Chondrocyte (in vitro differentiated cells): Measurements from ENCODE around the gene DIS3L2. TPM values are rescaled to one million over a fixed set of nuclear protein-coding genes. Genes with fewer than 3 reads are reported as not detected.

Experiments
- DNase-seq: peaks from one replicate; pipeline ENCODE4 v3.0.0; 2021; ENCODE audit warnings: mixed read lengths, low spot score
- H3K27ac Mint-ChIP-seq: one replicate; pipeline ENCODE4 v1.8.0; 2021; ENCODE audit warnings: mild to moderate bottlenecking, moderate library complexity, mixed read lengths; ENCODE audit not compliant: unreplicated experiment
- H3K27me3 Mint-ChIP-seq: 2 replicates; pipeline ENCODE4 v1.8.0; 2021; ENCODE audit warnings: low read depth, mixed read lengths
- H3K36me3 Mint-ChIP-seq: 2 replicates; pipeline ENCODE4 v1.8.0; 2021; ENCODE audit warnings: low read depth, mixed read lengths
- H3K4me1 Mint-ChIP-seq: 2 replicates; pipeline ENCODE4 v1.8.0; 2021; ENCODE audit warnings: low read depth, mild to moderate bottlenecking, mixed read lengths
- H3K4me3 Mint-ChIP-seq: one replicate; pipeline ENCODE4 v1.8.0; 2021; ENCODE audit warnings: mild to moderate bottlenecking, moderate library complexity, mixed read lengths; ENCODE audit not compliant: unreplicated experiment
- H3K9me3 Mint-ChIP-seq: 2 replicates; pipeline ENCODE4 v1.8.0; 2021; ENCODE audit warnings: low read depth, mixed read lengths
- CTCF ChIP-seq: fragments of 200-600 bp; sonication (generic); IDR thresholded peaks from 2 replicates; pipeline ENCODE4 v1.5.0; 2021; ENCODE audit warnings: antibody characterized with exemption, mild to moderate bottlenecking, moderate library complexity
- total RNA-seq: library from RNA; stranded (reverse); gene quantifications from 3 replicates; pipeline ENCODE4 v1.2.1, GENCODE V29; 2021

DIS3L2 gene
- total RNA-seq, 1 donor from 2014 or later, result 17.5 TPM

GRCh38 chr2:232315049-232315922 is 353.8 kb downstream of the DIS3L2 start:
- Mint-ChIP-seq H3K27me3 (no peaks in the 10 kb centered on the region), H3K27ac (peak overlapping the region; percentile 23), H3K4me3 (no peak overlapping the region), H3K36me3 (peaks cover 14% of the 10 kb centered on the region), H3K9me3 (peaks cover 19% of the 10 kb centered on the region), H3K4me1 (peaks cover 11% of the 10 kb centered on the region)
- peak; percentile 22 for TF ChIP-seq CTCF
- no peak for DNase-seq

DNA sequence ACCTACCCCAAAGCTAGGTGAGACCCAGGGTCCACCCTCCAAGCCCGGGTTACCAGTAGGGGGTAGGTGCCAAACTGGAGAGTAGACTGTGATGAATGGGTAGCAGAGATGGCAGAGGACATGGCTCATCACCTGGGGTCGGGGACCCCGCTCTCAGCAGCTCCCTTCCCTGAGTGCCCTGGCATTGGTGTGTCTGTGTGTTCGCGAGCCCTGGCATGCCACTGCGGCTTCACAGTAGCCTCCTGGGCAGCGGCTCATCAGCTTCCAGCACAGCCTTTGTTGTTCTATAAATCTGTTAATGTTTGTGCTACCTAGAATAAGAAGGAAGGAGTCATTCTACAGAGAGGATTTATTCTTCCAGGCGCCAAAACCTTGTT is 354.4 kb downstream of the DIS3L2 start:
- H3K36me3 Mint-ChIP-seq, result peaks cover 14% of the 10 kb centered on the region
- no peaks in the 10 kb centered on the region for H3K27me3 Mint-ChIP-seq
- peaks cover 11% of the 10 kb centered on the region for H3K4me1 Mint-ChIP-seq
- peak; percentile 52 for DNase-seq
- H3K4me3 Mint-ChIP-seq, result no peak overlapping the region
- H3K9me3 Mint-ChIP-seq, result peaks cover 19% of the 10 kb centered on the region
- peak overlapping the region; percentile 23 for H3K27ac Mint-ChIP-seq
- no peak for TF ChIP-seq CTCF

DNA sequence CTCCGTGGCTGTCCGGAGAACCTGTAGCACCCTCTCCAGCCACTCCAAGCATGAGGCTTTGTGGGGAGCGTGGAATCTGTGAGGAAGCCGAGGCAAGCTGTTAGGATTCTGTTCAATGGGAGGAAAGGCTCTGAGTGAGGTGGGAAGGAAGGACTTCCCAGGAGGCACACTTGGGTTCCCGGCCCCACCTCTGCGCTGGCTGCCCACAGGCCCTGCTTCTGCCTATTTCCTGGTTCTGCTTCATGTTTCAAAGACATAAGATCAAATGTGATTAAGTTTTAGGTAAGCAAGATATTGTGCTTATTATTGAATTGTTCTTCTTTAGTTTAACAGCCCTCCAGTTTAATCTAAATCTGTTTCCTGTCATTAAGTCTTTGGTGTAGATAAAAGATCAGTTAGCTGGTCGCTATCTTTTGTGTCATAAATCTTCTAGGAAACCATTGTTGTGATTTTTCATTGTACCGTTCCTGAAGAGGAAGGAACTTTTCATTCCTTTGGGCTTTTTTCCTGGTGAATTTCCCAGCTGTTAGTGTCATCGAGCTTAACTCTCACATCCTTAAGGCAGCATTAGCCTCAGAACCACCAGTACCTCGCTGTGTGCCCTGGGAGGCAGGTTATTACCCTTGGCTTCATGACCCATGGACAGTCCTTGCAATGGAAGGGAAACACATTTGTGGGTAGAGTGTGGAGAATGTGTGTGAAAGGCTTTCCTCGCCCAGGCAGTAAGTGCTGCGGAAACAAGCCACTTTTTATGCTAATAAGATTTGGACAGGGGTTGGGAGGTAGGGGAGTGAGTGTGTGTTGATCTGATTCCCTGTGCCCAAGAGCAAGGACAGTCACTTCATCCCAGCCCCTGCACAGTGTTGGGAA is 355.2 kb downstream of the DIS3L2 start:
- Mint-ChIP-seq H3K4me3 (no peak overlapping the region), H3K36me3 (peaks cover 14% of the 10 kb centered on the region), H3K27me3 (no peaks in the 10 kb centered on the region), H3K9me3 (peaks cover 19% of the 10 kb centered on the region), H3K4me1 (peaks cover 11% of the 10 kb centered on the region), H3K27ac (no peak overlapping the region)
- TF ChIP-seq CTCF, result no peak
- no peak for DNase-seq

DNA sequence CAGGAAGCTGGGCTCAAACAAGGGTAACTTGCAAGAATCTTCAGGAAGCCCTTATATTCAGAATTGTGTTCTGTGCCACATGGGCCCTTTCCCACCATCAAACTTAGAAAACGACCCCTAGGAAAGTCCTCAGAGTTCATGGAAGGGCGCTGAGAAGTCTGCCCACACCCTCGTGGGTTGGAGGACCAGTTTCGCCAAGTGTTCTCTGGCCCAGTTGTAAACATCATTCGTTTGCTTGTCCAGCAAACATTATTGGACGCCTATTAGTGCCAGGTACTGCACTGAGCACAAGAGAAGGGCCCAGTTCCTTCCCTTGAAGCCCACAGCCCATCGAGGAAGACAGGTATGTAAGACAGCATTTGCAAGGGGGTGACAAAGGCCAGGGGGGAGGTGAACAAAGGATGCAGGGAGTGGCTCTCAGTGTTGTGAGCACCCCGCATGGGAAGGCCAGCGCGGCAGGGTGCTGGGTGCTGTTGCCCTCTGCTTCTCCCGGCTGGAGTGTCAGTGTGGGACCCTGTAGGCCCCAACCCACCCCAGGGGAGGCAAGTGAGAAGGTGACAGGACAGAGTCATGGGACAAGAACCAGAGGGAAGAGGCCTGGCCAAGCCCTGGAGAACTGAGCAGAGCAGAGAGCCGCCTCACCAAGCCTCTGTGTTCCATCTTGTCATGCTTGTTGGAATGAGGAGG is 356.8 kb downstream of the DIS3L2 start:
- Mint-ChIP-seq H3K27me3 (no peaks in the 10 kb centered on the region), H3K27ac (no peak overlapping the region), H3K36me3 (peaks cover 5% of the 10 kb centered on the region), H3K4me1 (peaks cover 11% of the 10 kb centered on the region), H3K4me3 (no peak overlapping the region), H3K9me3 (peaks cover 5% of the 10 kb centered on the region)
- no peak for DNase-seq
- TF ChIP-seq CTCF, result no peak
